GM18517 (cell line): Measurements from ENCODE around the gene PXK.

Experiments
- ATAC-seq: cut with Tn5 transposase; IDR thresholded peaks from one replicate; pipeline ENCODE4 v1.9.1; 2021; ENCODE audit warnings: mild to moderate bottlenecking, moderate library complexity; ENCODE audit not compliant: unreplicated experiment

Gene PXK

GRCh38 chr3:58346368-58346767 lies 13.7 kb downstream of the PXK start:
- no peak for ATAC-seq

- ATAC-seq = no peak
Measured at GRCh38 chr3:58347984-58348383, 15.3 kb downstream of the PXK start.

- peak; percentile 81 for ATAC-seq
Measured at GRCh38 chr3:58349792-58350626, 17.3 kb downstream of the PXK start.

GRCh38 chr3:58350627-58351013 lies 17.9 kb downstream of the PXK start:
- no peak for ATAC-seq

GRCh38 chr3:58351920-58352319 lies 19.2 kb downstream of the PXK start:
- no peak for ATAC-seq

- no peak for ATAC-seq
Measured at GRCh38 chr3:58352626-58353025, 19.9 kb downstream of the PXK start.

GRCh38 chr3:58353722-58354553 lies 21.2 kb downstream of the PXK start:
- ATAC-seq = no peak

- ATAC-seq = peak; percentile 72
Measured at GRCh38 chr3:58355179-58355578, 22.5 kb downstream of the PXK start.

- ATAC-seq = no peak
Measured at GRCh38 chr3:58356054-58356453, 23.4 kb downstream of the PXK start.

GRCh38 chr3:58357402-58357801 lies 24.7 kb downstream of the PXK start:
- no peak for ATAC-seq

- no peak for ATAC-seq
Measured at GRCh38 chr3:58358092-58358491, 25.4 kb downstream of the PXK start.

- no peak for ATAC-seq
Measured at GRCh38 chr3:58358808-58359207, 26.1 kb downstream of the PXK start.

GRCh38 chr3:58359621-58360020 lies 26.9 kb downstream of the PXK start:
- no peak for ATAC-seq

GRCh38 chr3:58361866-58362265 lies 29.2 kb downstream of the PXK start:
- ATAC-seq = no peak

- ATAC-seq = no peak
Measured at GRCh38 chr3:58366699-58367098, 34.0 kb downstream of the PXK start.

GRCh38 chr3:58369038-58369437 lies 36.3 kb downstream of the PXK start:
- no peak for ATAC-seq

GRCh38 chr3:58369876-58370275 lies 37.2 kb downstream of the PXK start:
- no peak for ATAC-seq

GRCh38 chr3:58370407-58370806 lies 37.7 kb downstream of the PXK start:
- no peak for ATAC-seq

- no peak for ATAC-seq
Measured at GRCh38 chr3:58371754-58372153, 39.1 kb downstream of the PXK start.

- ATAC-seq = no peak
Measured at GRCh38 chr3:58375254-58375653, 42.6 kb downstream of the PXK start.

GRCh38 chr3:58377168-58377567 lies 44.5 kb downstream of the PXK start:
- ATAC-seq = no peak

- no peak for ATAC-seq
Measured at GRCh38 chr3:58377750-58378149, 45.1 kb downstream of the PXK start.
